GM23338 (cell line): ENCODE measurements around the gene KLHL1. TPM values are rescaled to one million over a fixed set of nuclear protein-coding genes. Genes with fewer than 3 reads are reported as not detected.

ENCODE experiments used
- ATAC-seq: fragments of 200-7000 bp; cut with Tn5 transposase; 3 replicates; pipeline ENCODE4 v1.9.1; 2020
- DNase-seq: peaks from one replicate; pipeline ENCODE4 v3.0.0-alpha.2; 2015; ENCODE audit warnings: low spot score
- H2AFZ ChIP-seq: fragments of 200-600 bp; sonication (generic); 2 replicates; pipeline ENCODE4 v1.8.0; 2016; ENCODE audit warnings: antibody characterized with exemption, mild to moderate bottlenecking, moderate library complexity
- H3F3A ChIP-seq: fragments of 200-600 bp; sonication (generic); replicated peaks from 2 replicates; pipeline ENCODE4 v1.8.0; 2017; ENCODE audit warnings: antibody characterized with exemption, mixed run types, low read depth
- H3K27ac ChIP-seq: fragments of 200-600 bp; sonication (generic); 2 replicates; pipeline ENCODE4 v1.6.1; 2016; ENCODE audit warnings: low read depth
- H3K27me3 ChIP-seq: fragments of 200-600 bp; sonication (generic); 2 replicates; pipeline ENCODE4 v1.8.0; 2016; ENCODE audit warnings: mild to moderate bottlenecking, mixed run types, moderate library complexity; ENCODE audit not compliant: insufficient read depth
- H3K36me3 ChIP-seq: fragments of 200-600 bp; sonication (generic); 2 replicates; pipeline ENCODE4 v1.8.0; 2016; ENCODE audit warnings: mild to moderate bottlenecking; ENCODE audit not compliant: insufficient read depth
- H3K4me1 ChIP-seq: fragments of 200-600 bp; sonication (generic); 2 replicates; pipeline ENCODE4 v1.8.0; 2016; ENCODE audit warnings: mild to moderate bottlenecking, moderate library complexity; ENCODE audit not compliant: insufficient read depth
- H3K4me2 ChIP-seq: fragments of 200-600 bp; sonication (generic); 2 replicates; pipeline ENCODE4 v1.7.1; 2017; ENCODE audit warnings: mixed run types
- H3K4me3 ChIP-seq: fragments of 200-600 bp; sonication (generic); 2 replicates; pipeline ENCODE4 v1.6.1; 2016; ENCODE audit warnings: mixed run types
- H3K79me2 ChIP-seq: fragments of 200-600 bp; sonication (generic); replicated peaks from 2 replicates; pipeline ENCODE4 v1.8.0; 2017; ENCODE audit warnings: mild to moderate bottlenecking; ENCODE audit not compliant: insufficient read depth
- H3K9me2 ChIP-seq: fragments of 200-600 bp; sonication (generic); 2 replicates; pipeline ENCODE4 v1.8.0; 2017; ENCODE audit not compliant: insufficient read depth
- H4K20me1 ChIP-seq: fragments of 200-600 bp; sonication (generic); replicated peaks from 2 replicates; pipeline ENCODE4 v1.8.0; 2017; ENCODE audit warnings: mild to moderate bottlenecking; ENCODE audit not compliant: insufficient read depth
- H3K27ac Mint-ChIP-seq: 2 replicates; pipeline ENCODE4 v1.8.0; 2020; ENCODE audit warnings: inconsistent platforms, mild to moderate bottlenecking, moderate library complexity, mixed read lengths
- H3K27me3 Mint-ChIP-seq: 3 replicates; pipeline ENCODE4 v1.8.0; 2022; ENCODE audit warnings: low read depth, mild to moderate bottlenecking, moderate library complexity, mixed read lengths, inconsistent platforms; ENCODE audit not compliant: insufficient read depth, poor library complexity
- H3K36me3 Mint-ChIP-seq: 3 replicates; pipeline ENCODE4 v1.8.0; 2021; ENCODE audit warnings: low read depth, mild to moderate bottlenecking, inconsistent platforms, moderate library complexity, mixed read lengths
- H3K4me1 Mint-ChIP-seq: 3 replicates; pipeline ENCODE4 v1.8.0; 2020; ENCODE audit warnings: mild to moderate bottlenecking, inconsistent platforms, mixed read lengths
- H3K4me3 Mint-ChIP-seq: 3 replicates; pipeline ENCODE4 v1.8.0; 2021; ENCODE audit warnings: moderate library complexity, mild to moderate bottlenecking, inconsistent platforms, mixed read lengths
- H3K9me3 Mint-ChIP-seq: 3 replicates; pipeline ENCODE4 v1.8.0; 2020; ENCODE audit warnings: moderate library complexity, mild to moderate bottlenecking, inconsistent platforms, mixed read lengths
- CREB1 ChIP-seq: fragments of 250-450 bp; sonication (Bioruptor Pico); IDR thresholded peaks from 2 replicates; pipeline ENCODE4 v1.5.0; 2020; ENCODE audit warnings: low read depth, mild to moderate bottlenecking, moderate library complexity
- EZH2 ChIP-seq: fragments of 200-600 bp; sonication (generic); IDR thresholded peaks from one replicate; pipeline ENCODE4 v1.8.0; 2017; ENCODE audit warnings: antibody characterized with exemption, mild to moderate bottlenecking, low read depth; ENCODE audit not compliant: unreplicated experiment
- EZH2phosphoT487 ChIP-seq: fragments of 200-600 bp; sonication (generic); IDR thresholded peaks from one replicate; pipeline ENCODE4 v1.8.1; 2018; ENCODE audit warnings: antibody characterized with exemption; ENCODE audit not compliant: unreplicated experiment
- JUNB ChIP-seq: IDR thresholded peaks from one replicate; pipeline ENCODE4 v1.6.1; 2016; ENCODE audit warnings: antibody characterized with exemption; ENCODE audit not compliant: unreplicated experiment
- NANOG ChIP-seq: IDR thresholded peaks from 2 replicates; pipeline ENCODE4 v1.6.1; 2016; ENCODE audit warnings: antibody characterized with exemption, borderline replicate concordance
- STAT1 ChIP-seq: IDR thresholded peaks from one replicate; pipeline ENCODE4 v1.6.1; 2016; ENCODE audit warnings: antibody characterized with exemption; ENCODE audit not compliant: unreplicated experiment
- ZNF331 ChIP-seq: fragments of 250-450 bp; sonication (Bioruptor Pico); IDR thresholded peaks from 2 replicates; pipeline ENCODE4 v1.5.0; 2020; ENCODE audit warnings: low read depth, mild to moderate bottlenecking, moderate library complexity
- ZNF462 ChIP-seq: fragments of 250-450 bp; sonication (Bioruptor Pico); IDR thresholded peaks from 2 replicates; pipeline ENCODE4 v1.5.0; 2020; ENCODE audit warnings: mild to moderate bottlenecking, moderate library complexity
- polyA plus RNA-seq: library from polyadenylated mRNA; unstranded; fragments of >200 nt; fragmentation: Nextera tagmentation; extraction: Ambion mirVana; gene quantifications from 2 replicates; pipeline ENCODE4 v1.2.1, GENCODE V29; 2016
- total RNA-seq: library from RNA; depleted of rRNA; stranded (reverse); fragments of >200 nt; shearing (Covaris generic); gene quantifications from 2 replicates; pipeline ENCODE4 v1.2.3, GENCODE V29; 2014
- TF ChIP-seq, protein P1 (sequence below): IDR thresholded peaks from 2 replicates; pipeline ENCODE4 v1.6.1; 2016; ENCODE audit warnings: antibody characterized with exemption
- TF ChIP-seq, protein P2 (sequence below): IDR thresholded peaks from one replicate; pipeline ENCODE4 v1.6.1; 2018; ENCODE audit warnings: antibody characterized with exemption; ENCODE audit not compliant: unreplicated experiment

The KLHL1 gene
- total and polyA plus RNA-seq, 2 experiments from 2014 or later = not detected

GRCh38 chr13:69720278-69720983 is 387.8 kb downstream of the KLHL1 start:
- H3K36me3 ChIP-seq = no peaks in the 10 kb centered on the region
- DNase-seq (no peak), ATAC-seq (no peak)
- H3K36me3 Mint-ChIP-seq = no peaks in the 10 kb centered on the region
- TF ChIP-seq EZH2 = no peak
- H3K4me3 Mint-ChIP-seq = no peak overlapping the region
- no peaks in the 10 kb centered on the region for H3K4me1 ChIP-seq
- no peaks in the 10 kb centered on the region for H3K9me3 Mint-ChIP-seq
- no peak overlapping the region for H2AFZ ChIP-seq
- no peaks in the 10 kb centered on the region for H3F3A ChIP-seq
- H3K27ac Mint-ChIP-seq = no peak overlapping the region
- no peaks in the 10 kb centered on the region for H3K79me2 ChIP-seq
- no peaks in the 10 kb centered on the region; the same call in 1 of the 2 replicates for H3K9me2 ChIP-seq
- H3K4me1 Mint-ChIP-seq = no peaks in the 10 kb centered on the region
- H3K4me2 ChIP-seq = no peak overlapping the region
- H4K20me1 ChIP-seq = no peaks in the 10 kb centered on the region
- H3K27me3 Mint-ChIP-seq = peaks cover 1% of the 10 kb centered on the region
- no peak overlapping the region for H3K4me3 ChIP-seq
- H3K27ac ChIP-seq = no peak overlapping the region
- no peaks in the 10 kb centered on the region for H3K27me3 ChIP-seq

DNA sequence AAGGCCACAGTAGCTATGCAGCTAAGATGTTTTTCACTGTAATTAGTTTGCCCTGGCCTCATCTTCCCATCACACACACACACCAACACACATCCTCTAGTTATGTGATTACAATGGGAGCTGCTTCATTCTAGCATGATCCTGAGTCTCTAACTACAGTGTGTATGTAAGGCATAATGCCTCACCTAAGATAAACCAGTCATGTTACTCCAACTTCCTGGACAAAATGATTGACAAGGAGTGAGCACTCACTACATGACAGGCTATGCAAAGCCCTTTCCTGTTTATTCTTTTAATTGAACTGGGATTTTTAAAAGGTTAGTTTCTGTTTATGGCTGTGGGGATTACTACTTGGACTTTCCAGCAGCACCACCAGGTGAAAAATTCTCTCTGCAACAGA is 401.4 kb downstream of the KLHL1 start:
- Histone ChIP-seq H3K36me3 (no peaks in the 10 kb centered on the region), H3K4me2 (no peak overlapping the region), H3K9me2 (no peaks in the 10 kb centered on the region), H3K4me3 (no peak overlapping the region), H4K20me1 (no peaks in the 10 kb centered on the region), H3F3A (no peaks in the 10 kb centered on the region), H3K27me3 (no peaks in the 10 kb centered on the region), H3K27ac (no peak overlapping the region), H2AFZ (no peak overlapping the region), H3K79me2 (no peaks in the 10 kb centered on the region), H3K4me1 (no peaks in the 10 kb centered on the region)
- H3K27me3 Mint-ChIP-seq = no peaks in the 10 kb centered on the region
- no peaks in the 10 kb centered on the region for H3K9me3 Mint-ChIP-seq
- H3K4me1 Mint-ChIP-seq = no peaks in the 10 kb centered on the region
- H3K4me3 Mint-ChIP-seq = no peak overlapping the region
- ATAC-seq = no peak
- H3K36me3 Mint-ChIP-seq = no peaks in the 10 kb centered on the region
- no peak overlapping the region for H3K27ac Mint-ChIP-seq
- DNase-seq = no peak
- no peak for TF ChIP-seq NANOG
- no peak for TF ChIP-seq EZH2
- TF ChIP-seq CREB1 = no peak
- no peak for TF ChIP-seq EZH2phosphoT487
- TF ChIP-seq, protein P1, sequence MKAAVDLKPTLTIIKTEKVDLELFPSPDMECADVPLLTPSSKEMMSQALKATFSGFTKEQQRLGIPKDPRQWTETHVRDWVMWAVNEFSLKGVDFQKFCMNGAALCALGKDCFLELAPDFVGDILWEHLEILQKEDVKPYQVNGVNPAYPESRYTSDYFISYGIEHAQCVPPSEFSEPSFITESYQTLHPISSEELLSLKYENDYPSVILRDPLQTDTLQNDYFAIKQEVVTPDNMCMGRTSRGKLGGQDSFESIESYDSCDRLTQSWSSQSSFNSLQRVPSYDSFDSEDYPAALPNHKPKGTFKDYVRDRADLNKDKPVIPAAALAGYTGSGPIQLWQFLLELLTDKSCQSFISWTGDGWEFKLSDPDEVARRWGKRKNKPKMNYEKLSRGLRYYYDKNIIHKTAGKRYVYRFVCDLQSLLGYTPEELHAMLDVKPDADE = no peak
- TF ChIP-seq ZNF331 (CRISPR knock-in tag) = no peak
- no peak for TF ChIP-seq JUNB
- TF ChIP-seq ZNF462 (CRISPR knock-in tag) = no peak
- TF ChIP-seq, protein P2, sequence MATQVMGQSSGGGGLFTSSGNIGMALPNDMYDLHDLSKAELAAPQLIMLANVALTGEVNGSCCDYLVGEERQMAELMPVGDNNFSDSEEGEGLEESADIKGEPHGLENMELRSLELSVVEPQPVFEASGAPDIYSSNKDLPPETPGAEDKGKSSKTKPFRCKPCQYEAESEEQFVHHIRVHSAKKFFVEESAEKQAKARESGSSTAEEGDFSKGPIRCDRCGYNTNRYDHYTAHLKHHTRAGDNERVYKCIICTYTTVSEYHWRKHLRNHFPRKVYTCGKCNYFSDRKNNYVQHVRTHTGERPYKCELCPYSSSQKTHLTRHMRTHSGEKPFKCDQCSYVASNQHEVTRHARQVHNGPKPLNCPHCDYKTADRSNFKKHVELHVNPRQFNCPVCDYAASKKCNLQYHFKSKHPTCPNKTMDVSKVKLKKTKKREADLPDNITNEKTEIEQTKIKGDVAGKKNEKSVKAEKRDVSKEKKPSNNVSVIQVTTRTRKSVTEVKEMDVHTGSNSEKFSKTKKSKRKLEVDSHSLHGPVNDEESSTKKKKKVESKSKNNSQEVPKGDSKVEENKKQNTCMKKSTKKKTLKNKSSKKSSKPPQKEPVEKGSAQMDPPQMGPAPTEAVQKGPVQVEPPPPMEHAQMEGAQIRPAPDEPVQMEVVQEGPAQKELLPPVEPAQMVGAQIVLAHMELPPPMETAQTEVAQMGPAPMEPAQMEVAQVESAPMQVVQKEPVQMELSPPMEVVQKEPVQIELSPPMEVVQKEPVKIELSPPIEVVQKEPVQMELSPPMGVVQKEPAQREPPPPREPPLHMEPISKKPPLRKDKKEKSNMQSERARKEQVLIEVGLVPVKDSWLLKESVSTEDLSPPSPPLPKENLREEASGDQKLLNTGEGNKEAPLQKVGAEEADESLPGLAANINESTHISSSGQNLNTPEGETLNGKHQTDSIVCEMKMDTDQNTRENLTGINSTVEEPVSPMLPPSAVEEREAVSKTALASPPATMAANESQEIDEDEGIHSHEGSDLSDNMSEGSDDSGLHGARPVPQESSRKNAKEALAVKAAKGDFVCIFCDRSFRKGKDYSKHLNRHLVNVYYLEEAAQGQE = no peak
- TF ChIP-seq STAT1 = no peak
